Mesenchymal stem cell (in vitro differentiated cells and primary cell): Measurements from ENCODE around the gene FOXE3.

ENCODE experiments used
- DNase-seq: peaks from one replicate; pipeline ENCODE4 v3.0.0-alpha.2; 2013
- H2AFZ ChIP-seq: one replicate; pipeline ENCODE4 v1.6.1; 2013; ENCODE audit warnings: low read depth, mild to moderate bottlenecking, control low read depth, inconsistent platforms, low read length, moderate library complexity
- H2AK5ac ChIP-seq: 2 replicates; pipeline ENCODE4 v1.6.1; 2013; ENCODE audit warnings: low read length, moderate library complexity, mild to moderate bottlenecking, inconsistent platforms; ENCODE audit not compliant: severe bottlenecking
- H2BK120ac ChIP-seq: one replicate; pipeline ENCODE4 v1.6.1; 2013; ENCODE audit warnings: low read depth, mild to moderate bottlenecking, inconsistent platforms, low read length, moderate library complexity
- H2BK12ac ChIP-seq, 2 experiments: one replicate each; pipeline ENCODE4 v1.6.1; 2013; ENCODE audit warnings: inconsistent platforms in 2 of 2, low read length in 2 of 2, mild to moderate bottlenecking in 2 of 2, moderate library complexity in 2 of 2, control low read depth in 1 of 2
- H2BK15ac ChIP-seq: one replicate; pipeline ENCODE4 v1.6.1; 2013; ENCODE audit warnings: mild to moderate bottlenecking, low read depth, inconsistent platforms; ENCODE audit not compliant: poor library complexity, severe bottlenecking
- H2BK5ac ChIP-seq: 2 replicates; pipeline ENCODE4 v1.6.1; 2013; ENCODE audit warnings: low read depth, mild to moderate bottlenecking, low read length, control low read depth, inconsistent platforms; ENCODE audit not compliant: poor library complexity, severe bottlenecking
- H3K14ac ChIP-seq, 2 experiments: one replicate each; pipeline ENCODE4 v1.6.1; 2013; ENCODE audit warnings: inconsistent platforms in 2 of 2, low read length in 2 of 2, control low read depth in 1 of 2, mild to moderate bottlenecking in 1 of 2, moderate library complexity in 1 of 2
- H3K18ac ChIP-seq, 2 experiments: one replicate each; pipeline ENCODE4 v1.6.1; 2013; ENCODE audit warnings: inconsistent platforms in 2 of 2, low read length in 2 of 2, control low read depth in 1 of 2, low read depth in 1 of 2, mild to moderate bottlenecking in 1 of 2
- H3K23ac ChIP-seq, 2 experiments: one replicate each; pipeline ENCODE4 v1.6.1; 2013; ENCODE audit warnings: inconsistent platforms in 2 of 2, low read length in 2 of 2, mild to moderate bottlenecking in 2 of 2, moderate library complexity in 2 of 2, control low read depth in 1 of 2
- H3K27ac ChIP-seq: 2 replicates; pipeline ENCODE4 v1.5.1; 2013; ENCODE audit warnings: mild to moderate bottlenecking, moderate library complexity, low read length, control low read depth, inconsistent platforms; ENCODE audit not compliant: poor library complexity, severe bottlenecking
- H3K27me3 ChIP-seq, 2 experiments: 2 replicates each; pipeline versions ENCODE4 v1.6.1 to v1.7.0; 2013; ENCODE audit warnings: low read length in 2 of 2, mild to moderate bottlenecking in 2 of 2, moderate library complexity in 2 of 2, control low read depth in 1 of 2, inconsistent platforms in 1 of 2; ENCODE audit not compliant: control insufficient read depth in 1 of 2, insufficient read depth in 1 of 2
- H3K36me3 ChIP-seq, 2 experiments: 2 replicates each; pipeline versions ENCODE4 v1.6.1 to v1.7.0; 2013; ENCODE audit warnings: low read length in 2 of 2, control low read depth in 1 of 2, inconsistent platforms in 1 of 2, low read depth in 1 of 2, mild to moderate bottlenecking in 1 of 2; ENCODE audit not compliant: insufficient read depth in 2 of 2, control insufficient read depth in 1 of 2
- H3K4ac ChIP-seq, 2 experiments: one replicate each; pipeline ENCODE4 v1.6.1; 2013; ENCODE audit warnings: inconsistent platforms in 2 of 2, low read length in 2 of 2, mild to moderate bottlenecking in 2 of 2, moderate library complexity in 2 of 2, control low read depth in 1 of 2, low read depth in 1 of 2
- H3K4me1 ChIP-seq: 2 replicates; pipeline ENCODE4 v1.6.1; 2013; ENCODE audit warnings: low read depth, low read length, control low read depth; ENCODE audit not compliant: control insufficient read depth, insufficient read depth
- H3K4me2 ChIP-seq: 2 replicates; pipeline ENCODE4 v1.6.1; 2013; ENCODE audit warnings: low read length, mild to moderate bottlenecking, inconsistent platforms; ENCODE audit not compliant: poor library complexity, severe bottlenecking
- H3K4me3 ChIP-seq, 2 experiments: 2 replicates each; pipeline versions ENCODE4 v1.5.1 to v1.7.0; 2013; ENCODE audit warnings: low read length in 2 of 2, mild to moderate bottlenecking in 2 of 2, control low read depth in 1 of 2, low read depth in 1 of 2; ENCODE audit not compliant: insufficient read depth in 1 of 2
- H3K79me1 ChIP-seq: replicated peaks from 2 replicates; pipeline ENCODE4 v1.6.1; 2013; ENCODE audit warnings: mild to moderate bottlenecking, control low read depth, low read length, inconsistent platforms; ENCODE audit not compliant: poor library complexity, severe bottlenecking
- H3K9ac ChIP-seq: 2 replicates; pipeline ENCODE4 v1.7.0; 2013; ENCODE audit warnings: mild to moderate bottlenecking, low read length, moderate library complexity
- H3K9me3 ChIP-seq: 2 replicates; pipeline ENCODE4 v1.7.0; 2013; ENCODE audit warnings: mild to moderate bottlenecking, low read length; ENCODE audit not compliant: control insufficient read depth
- H4K8ac ChIP-seq: one replicate; pipeline ENCODE4 v1.6.1; 2013; ENCODE audit warnings: inconsistent platforms, mild to moderate bottlenecking, low read length, moderate library complexity
- H4K91ac ChIP-seq: one replicate; pipeline ENCODE4 v1.6.1; 2013; ENCODE audit warnings: mild to moderate bottlenecking, low read length, inconsistent platforms
- WGBS: methylation state at CpG from one replicate; pipeline ENCODE4 v1.1.7; 2013; ENCODE audit warnings: mixed read lengths; 5-methylcytosine and 5-hydroxymethylcytosine counted together

Gene FOXE3

DNA sequence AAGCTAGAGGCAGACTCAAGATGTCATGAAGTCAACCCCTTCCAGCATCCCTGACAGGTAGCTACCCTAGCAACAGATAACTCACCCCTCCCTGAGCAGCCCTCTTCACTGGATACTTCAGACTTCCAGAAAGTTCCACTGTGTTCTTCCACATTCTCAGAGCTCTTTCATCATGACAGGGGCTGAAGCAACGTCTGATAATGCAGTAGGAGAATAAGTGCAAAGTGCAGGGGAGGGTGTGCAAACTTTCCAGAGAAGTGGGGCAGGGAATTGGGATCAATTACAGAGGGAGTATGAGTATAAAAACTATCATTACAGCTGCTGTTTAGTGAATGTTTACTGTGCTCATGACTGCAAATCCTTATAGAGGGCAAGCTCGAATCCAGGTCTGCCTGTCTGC is 26.4 kb upstream of the FOXE3 start:
- Histone ChIP-seq H3K4me2 (no peak overlapping the region), H3K14ac (no peak overlapping the region), H2BK120ac (no peak overlapping the region), H4K91ac (no peak overlapping the region), H3K4me1 (no peaks in the 10 kb centered on the region), H2AK5ac (no peak overlapping the region), H3K36me3 (peaks cover 0 to 3% of the 10 kb centered on the region in 2 experiments), H3K4ac (no peak overlapping the region), H2AFZ (no peak overlapping the region), H2BK5ac (no peak overlapping the region), H3K27ac (no peak overlapping the region), H3K79me1 (no peaks in the 10 kb centered on the region), H3K9me3 (no peaks in the 10 kb centered on the region), H3K23ac (no peak overlapping the region), H3K9ac (no peak overlapping the region), H3K27me3 (peaks cover 4 to 8% of the 10 kb centered on the region in 2 experiments), H3K4me3 (no peak overlapping the region), H3K18ac (no peak overlapping the region), H2BK15ac (no peak overlapping the region), H2BK12ac (no peak overlapping the region), H4K8ac (no peak overlapping the region)
- 69% methylated on average over 2 of the region's 2 CpGs for WGBS
- DNase-seq, result no peak

DNA sequence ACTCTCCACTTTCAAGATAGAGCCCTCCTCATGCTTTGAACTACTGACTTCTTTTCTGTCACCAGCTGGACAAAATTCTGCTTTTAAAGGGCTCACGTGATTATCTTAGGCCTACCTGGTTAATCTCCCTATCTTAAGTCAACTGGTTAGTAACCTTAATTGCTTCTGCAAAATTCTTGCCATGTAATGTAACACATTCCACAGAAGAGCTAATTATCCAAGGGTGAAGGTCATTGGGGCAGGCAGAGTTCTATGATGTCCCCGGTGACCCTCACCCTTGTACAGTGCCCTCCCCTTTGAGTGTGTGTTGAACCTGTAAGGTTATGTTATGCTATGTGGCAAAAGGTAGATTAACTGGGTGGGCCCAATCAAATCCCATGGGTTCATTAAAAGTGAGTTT is 25.2 kb upstream of the FOXE3 start:
- DNase-seq, result no peak
- no peaks in the 10 kb centered on the region for H3K9me3 ChIP-seq
- no peak overlapping the region for H4K8ac ChIP-seq
- no peak overlapping the region for H2BK5ac ChIP-seq
- 90% methylated on average over 2 of the region's 2 CpGs for WGBS
- H3K14ac ChIP-seq, result no peak overlapping the region
- H3K4me1 ChIP-seq, result no peaks in the 10 kb centered on the region
- H2AFZ ChIP-seq, result no peak overlapping the region
- no peak overlapping the region for H3K23ac ChIP-seq
- no peak overlapping the region for H2BK15ac ChIP-seq
- no peak overlapping the region for H4K91ac ChIP-seq
- H3K27me3 ChIP-seq, result peaks cover 5 to 12% of the 10 kb centered on the region in 2 experiments
- H3K27ac ChIP-seq, result no peak overlapping the region
- H3K9ac ChIP-seq, result no peak overlapping the region
- H2BK120ac ChIP-seq, result no peak overlapping the region
- no peak overlapping the region for H2BK12ac ChIP-seq
- H3K36me3 ChIP-seq, result no peaks in the 10 kb centered on the region
- no peak overlapping the region for H3K4me2 ChIP-seq
- no peak overlapping the region for H3K4me3 ChIP-seq
- no peak overlapping the region for H3K4ac ChIP-seq
- no peaks in the 10 kb centered on the region for H3K79me1 ChIP-seq
- H2AK5ac ChIP-seq, result no peak overlapping the region
- H3K18ac ChIP-seq, result no peak overlapping the region

DNA sequence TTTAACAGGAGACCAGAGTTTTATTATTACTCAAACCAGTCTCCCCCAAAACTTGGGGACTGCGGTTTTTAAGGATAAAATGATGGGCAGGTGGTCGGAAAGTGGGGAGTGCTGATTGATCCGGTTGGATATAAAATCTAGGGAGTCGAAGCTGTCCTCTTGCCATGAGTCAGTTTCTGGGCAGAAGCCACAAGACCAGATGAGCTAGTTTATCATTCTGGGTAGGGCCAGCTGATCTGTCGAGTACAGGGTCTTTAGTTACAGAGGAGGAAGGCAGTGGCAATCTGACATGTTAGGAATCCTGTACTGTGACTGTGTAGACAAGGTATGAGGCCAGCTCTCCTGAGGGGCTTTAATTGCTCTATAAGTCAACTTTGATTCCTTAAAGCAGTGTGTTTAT is 22.9 kb upstream of the FOXE3 start:
- no peak overlapping the region for H4K91ac ChIP-seq
- H3K4me3 ChIP-seq, result no peak overlapping the region
- H2AFZ ChIP-seq, result no peak overlapping the region
- H3K18ac ChIP-seq, result no peak overlapping the region
- no peaks in the 10 kb centered on the region for H3K9me3 ChIP-seq
- H3K4me2 ChIP-seq, result no peak overlapping the region
- no peak overlapping the region for H2BK15ac ChIP-seq
- H2BK5ac ChIP-seq, result no peak overlapping the region
- no peak overlapping the region for H2AK5ac ChIP-seq
- no peak overlapping the region for H3K23ac ChIP-seq
- H3K79me1 ChIP-seq, result no peaks in the 10 kb centered on the region
- no peak overlapping the region for H3K9ac ChIP-seq
- no peak overlapping the region for H2BK12ac ChIP-seq
- H3K14ac ChIP-seq, result no peak overlapping the region
- H3K4me1 ChIP-seq, result no peaks in the 10 kb centered on the region
- H4K8ac ChIP-seq, result no peak overlapping the region
- no peak overlapping the region for H2BK120ac ChIP-seq
- H3K4ac ChIP-seq, result no peak overlapping the region
- no peaks in the 10 kb centered on the region for H3K36me3 ChIP-seq
- H3K27me3 ChIP-seq, result peaks cover 5 to 13% of the 10 kb centered on the region in 2 experiments
- WGBS, result 76% methylated on average over 5 of the region's 5 CpGs
- no peak for DNase-seq
- no peak overlapping the region for H3K27ac ChIP-seq

DNA sequence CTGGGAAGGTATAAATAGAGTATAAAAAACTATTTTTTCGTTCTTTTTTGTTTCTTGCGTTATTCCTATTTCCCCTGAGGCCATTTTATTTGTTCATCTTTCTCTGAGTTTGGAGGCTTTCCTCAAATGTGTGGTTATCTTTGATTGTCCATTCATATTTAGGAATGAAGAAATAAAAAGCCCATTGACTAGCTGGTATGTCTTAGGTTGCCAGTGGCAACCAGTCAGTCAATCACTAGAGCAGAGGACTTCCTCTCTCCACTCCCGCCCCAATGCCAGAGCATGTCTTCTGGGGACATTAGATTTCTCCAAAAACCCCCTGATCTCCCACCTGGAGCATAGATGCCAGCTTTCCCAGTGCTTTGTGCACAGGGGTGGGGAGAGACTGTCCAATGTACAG is 20.7 kb upstream of the FOXE3 start:
- no peaks in the 10 kb centered on the region for H3K4me1 ChIP-seq
- H3K79me1 ChIP-seq, result no peaks in the 10 kb centered on the region
- H2BK120ac ChIP-seq, result no peak overlapping the region
- no peak overlapping the region for H4K8ac ChIP-seq
- H2AFZ ChIP-seq, result no peak overlapping the region
- H4K91ac ChIP-seq, result no peak overlapping the region
- no peak overlapping the region for H3K27ac ChIP-seq
- 91% methylated on average over 3 of the region's 3 CpGs for WGBS
- H3K18ac ChIP-seq, result no peak overlapping the region
- no peak overlapping the region for H2BK5ac ChIP-seq
- H3K23ac ChIP-seq, result no peak overlapping the region
- peaks cover 21 to 25% of the 10 kb centered on the region in 2 experiments for H3K27me3 ChIP-seq
- no peak overlapping the region for H3K4ac ChIP-seq
- H2BK15ac ChIP-seq, result no peak overlapping the region
- H2BK12ac ChIP-seq, result no peak overlapping the region
- no peak overlapping the region for H3K4me2 ChIP-seq
- no peak for DNase-seq
- H3K36me3 ChIP-seq, result no peaks in the 10 kb centered on the region
- no peak overlapping the region for H3K9ac ChIP-seq
- no peak overlapping the region for H2AK5ac ChIP-seq
- no peak overlapping the region for H3K4me3 ChIP-seq
- H3K14ac ChIP-seq, result no peak overlapping the region
- no peaks in the 10 kb centered on the region for H3K9me3 ChIP-seq
